Middle frontal gyrus (tissue), 1 donor: ENCODE data around the gene PPP4R1.

Source experiments
- DNase-seq: peaks from one replicate; pipeline ENCODE4 v3.0.0-alpha.2; 2015; ENCODE audit warnings: low spot score; ENCODE audit errors: extremely low spot score

The PPP4R1 gene

DNA sequence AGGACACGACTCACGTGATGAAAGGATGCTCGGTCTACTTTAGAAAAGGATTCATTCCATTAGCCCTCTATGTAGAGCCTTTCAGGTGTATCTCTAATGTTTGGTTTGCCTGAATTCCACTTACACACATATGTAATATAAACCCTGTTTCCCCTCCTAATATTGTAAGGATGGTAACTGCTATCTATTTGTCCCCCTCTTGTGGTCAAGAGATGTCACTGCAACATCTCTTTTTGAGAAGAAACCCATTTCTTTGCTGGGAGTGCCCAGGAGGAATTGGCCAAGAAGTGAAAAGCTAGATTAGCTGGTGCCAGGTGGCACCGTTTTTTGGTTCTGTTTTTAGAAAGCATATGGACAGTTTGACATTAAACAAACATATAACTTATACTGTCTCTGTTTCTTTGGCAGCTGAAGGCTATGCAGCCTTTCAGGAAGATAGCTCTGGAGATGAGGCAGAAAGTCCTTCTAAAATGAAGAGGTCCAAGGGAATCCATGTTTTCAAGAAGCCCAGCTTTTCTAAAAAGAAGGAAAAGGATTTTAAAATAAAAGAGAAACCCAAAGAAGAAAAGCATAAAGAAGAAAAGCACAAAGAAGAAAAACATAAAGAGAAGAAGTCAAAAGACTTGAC, 97.8 kb downstream of the PPP4R1 start:
- DNase-seq: no peak

DNA sequence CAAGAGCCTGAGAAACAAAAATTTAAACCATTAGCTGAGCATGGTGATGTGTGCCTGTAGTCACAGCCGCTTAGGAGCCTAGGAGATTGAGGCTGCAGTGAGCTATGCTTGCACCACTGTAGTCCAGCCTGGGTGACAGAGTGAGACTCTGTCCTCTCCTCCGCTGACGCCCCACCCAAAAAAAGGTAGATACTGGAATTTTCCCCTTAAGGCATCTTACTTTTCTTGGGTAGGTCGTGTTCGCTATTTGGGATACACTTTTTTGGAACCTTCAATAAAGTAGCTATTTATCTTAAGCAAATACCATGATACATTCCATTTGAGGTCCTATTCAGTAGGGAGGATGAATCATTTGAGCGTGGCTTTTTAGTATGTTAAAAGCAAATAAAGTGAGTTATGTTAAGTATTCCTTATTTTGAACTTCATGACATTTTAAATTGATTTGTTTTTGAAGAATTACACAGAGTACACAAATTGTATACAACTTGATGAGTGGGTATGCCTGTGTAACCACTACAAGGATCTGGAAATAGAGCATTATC, 100.3 kb downstream of the PPP4R1 start:
- DNase-seq: no peak

DNA sequence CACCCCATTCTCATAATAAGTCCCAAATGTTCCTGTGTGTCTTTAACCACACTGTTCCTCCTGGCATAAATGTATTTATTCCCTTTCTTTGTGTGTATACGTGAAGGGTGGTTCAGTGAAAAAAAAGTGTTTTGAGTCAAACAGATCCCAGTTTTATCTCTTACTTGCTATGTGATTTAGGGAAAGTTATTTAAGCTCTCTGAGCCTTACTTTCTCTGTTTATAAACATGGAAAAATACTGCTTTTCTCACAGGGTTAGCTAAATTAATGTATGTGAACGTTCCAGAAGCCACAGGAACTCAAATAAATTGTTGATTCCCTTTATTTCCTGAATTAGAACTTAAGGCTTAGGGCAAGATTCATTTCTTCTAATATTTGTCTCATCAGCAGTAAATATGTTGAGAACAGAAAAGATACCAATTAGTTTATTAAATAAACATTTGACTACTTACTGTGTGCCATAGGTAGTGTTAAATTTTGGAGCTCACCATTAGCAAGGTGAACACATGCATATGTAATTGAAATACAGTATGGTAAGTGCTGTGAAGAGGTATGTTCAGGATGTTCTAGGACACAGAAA, 105.8 kb downstream of the PPP4R1 start:
- DNase-seq: no peak

DNA sequence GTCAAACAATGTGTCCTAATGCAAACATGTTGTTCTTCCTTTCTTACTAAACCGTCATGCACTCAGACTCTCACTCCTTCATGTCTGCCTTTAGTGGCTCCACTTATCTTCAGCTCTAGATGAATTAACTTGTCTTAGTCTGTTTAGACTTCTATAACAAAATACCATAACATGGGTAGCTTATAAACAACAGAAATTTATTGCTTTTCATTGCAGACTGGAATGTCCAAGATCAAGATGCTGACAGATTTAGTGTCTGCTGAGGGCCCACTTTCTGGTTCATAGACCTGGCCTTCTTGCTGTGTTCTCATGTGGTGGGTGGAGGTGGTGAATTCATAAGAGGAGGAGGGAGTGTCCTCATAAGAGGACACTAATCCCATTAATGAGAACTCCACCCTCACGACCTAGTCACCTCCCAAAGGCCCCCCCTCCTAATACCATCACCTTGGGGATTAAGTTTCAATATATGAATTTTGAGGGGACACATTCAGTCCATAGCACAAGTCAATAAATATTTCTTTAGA, 106.7 kb downstream of the PPP4R1 start:
- DNase-seq: no peak

DNA sequence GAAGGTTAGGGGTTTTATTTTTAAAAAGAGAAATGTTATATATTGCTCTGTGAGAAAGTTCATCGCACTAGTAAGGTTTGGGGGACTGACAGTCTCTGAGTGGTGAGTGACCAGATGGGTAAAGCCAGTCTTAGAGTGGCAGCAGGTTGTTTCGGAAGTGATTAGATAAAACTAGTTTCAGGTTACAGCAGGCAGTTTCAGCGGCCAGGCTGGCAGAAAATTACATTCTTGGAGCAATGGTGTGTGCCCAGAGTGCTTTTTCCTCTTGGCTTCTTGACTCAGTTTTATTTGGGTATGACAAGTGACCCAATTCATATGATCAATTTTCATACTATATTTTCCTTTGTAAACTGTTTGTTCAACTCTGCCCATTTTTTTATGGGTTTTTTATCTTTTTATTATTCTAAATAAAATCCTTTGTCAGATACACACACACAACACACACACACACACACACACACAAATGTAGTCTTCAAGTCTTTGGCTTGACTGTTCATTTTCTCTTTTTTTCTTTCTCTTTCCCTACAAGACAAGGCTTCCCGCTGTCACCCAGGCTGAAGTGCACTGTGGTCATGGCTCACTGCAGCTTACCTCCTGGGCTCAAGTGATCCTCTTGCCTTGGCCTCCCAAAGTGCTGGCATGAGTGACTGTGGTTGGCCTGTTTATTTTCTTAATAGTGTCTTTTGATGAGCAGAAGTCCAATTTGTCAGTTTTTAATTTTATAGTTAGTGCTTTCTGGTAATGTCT, 108.1 kb downstream of the PPP4R1 start:
- no peak for DNase-seq
